ENCODE measurements around the gene CAPZA3.

DNA sequence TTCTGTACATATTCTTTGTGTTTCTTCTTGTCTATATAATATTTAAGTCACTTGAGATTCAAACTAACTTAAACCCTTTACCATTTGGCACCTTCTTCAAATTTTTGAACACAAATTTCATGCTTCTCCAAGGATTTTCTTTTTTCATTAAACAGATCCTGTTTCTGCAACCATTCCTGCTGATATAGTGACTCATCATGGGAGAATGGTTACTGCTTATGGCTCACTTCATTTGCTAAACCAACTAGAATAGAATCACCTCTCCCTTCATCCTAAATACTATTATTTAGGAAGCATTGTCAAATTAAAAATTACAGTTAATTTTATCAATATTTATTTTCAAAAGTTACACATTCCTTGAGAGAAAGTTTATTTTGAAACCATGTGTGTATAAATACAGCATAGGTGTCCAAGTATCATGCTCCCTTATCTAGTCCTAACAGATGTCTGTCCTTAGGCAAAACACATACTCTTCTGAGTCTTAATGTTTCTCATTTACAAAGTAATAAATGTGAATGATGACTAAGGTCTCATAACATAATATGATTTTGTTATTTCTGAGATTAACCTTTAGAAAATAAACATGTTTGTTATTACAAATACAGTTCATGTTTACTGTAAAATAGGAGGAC is 40.8 kb upstream of the CAPZA3 start:
- TF ChIP-seq POLR2AphosphoS5 (IDR thresholded peaks at IDR 0.05; ENCODE audit: low read depth, low read length) (no peak), SIN3A (IDR thresholded peaks at IDR 0.05; ENCODE audit: borderline replicate concordance, insufficient read depth, low read length) (no peak)

Data from PFSK-1 (cell line).